ENCODE data around the gene TYK2. TPM values are rescaled to one million over a fixed set of nuclear protein-coding genes. Genes with fewer than 3 reads are reported as not detected.
A peak's percentile ranks its signal among the peaks of the same experiment; 100 is the strongest.

TYK2 gene
- total and polyA plus RNA-seq, 9 of the 15 experiments (the other 6 are each of a cell fraction or from before 2014, with no cell fraction given), result 15.0 to 182 (median 85.9) TPM

DNA sequence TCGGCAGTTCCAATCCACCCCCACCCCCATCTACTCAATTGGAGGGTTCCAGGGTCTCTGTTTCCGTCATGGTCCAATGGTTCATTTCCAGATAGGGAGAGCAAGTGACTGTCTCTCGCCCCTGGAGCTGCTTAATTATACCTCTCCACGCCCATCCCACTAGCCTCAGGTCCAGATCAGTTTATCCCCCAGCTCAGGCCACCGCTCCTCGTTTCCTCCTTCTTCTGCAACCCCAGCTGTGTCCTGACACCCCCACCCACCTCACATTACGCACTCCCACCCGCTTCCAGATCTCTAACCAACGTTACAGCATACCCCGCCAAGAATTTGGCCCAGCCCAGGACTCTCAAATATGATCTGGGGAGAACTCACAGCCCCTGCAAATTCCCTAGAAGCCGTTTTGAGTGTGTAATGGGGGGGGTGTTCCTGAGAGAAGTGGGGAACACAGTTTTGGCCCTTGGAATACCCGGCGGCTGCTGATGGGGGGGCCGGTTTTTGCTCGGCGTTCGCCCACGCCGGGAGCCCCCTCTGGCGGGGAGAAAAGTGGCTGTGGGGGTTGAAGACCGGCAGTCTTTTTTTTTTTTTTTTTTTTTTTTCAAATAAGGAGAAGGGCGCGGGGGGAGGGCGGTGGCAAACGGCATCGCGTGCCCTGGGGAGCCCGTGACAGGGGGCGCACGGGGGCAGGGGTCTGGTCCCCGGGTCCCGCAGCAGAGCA is 38.3 kb upstream of the TYK2 start (continued):
- TF ChIP-seq TAF9B (IDR thresholded peaks at IDR 0.05; ENCODE audit: partially characterized antibody) (peak; percentile 29), ZNF253 (CRISPR knock-in tag; conservative IDR thresholded peaks at IDR 0.05) (no peak), SUPT5H (IDR thresholded peaks at IDR 0.05) (0 out of 2 replicates have a peak, but pooled peaks have one; percentile 15), GTF2A2 (tag; IDR thresholded peaks at IDR 0.05) (no peak), CBX8 (IDR thresholded peaks at IDR 0.05; ENCODE audit: borderline replicate concordance, extremely low read depth, low read depth, low read length, poor library complexity, severe bottlenecking) (no peak), ZBTB11 (CRISPR knock-in tag; IDR thresholded peaks at IDR 0.05) (no peak), ZBTB7A (IDR thresholded peaks at IDR 0.05; ENCODE audit: borderline replicate concordance, control insufficient read depth, low read depth, low read length) (no peak), RERE (CRISPR knock-in tag; IDR thresholded peaks at IDR 0.05; ENCODE audit: borderline replicate concordance) (no peak), NEUROD1 (IDR thresholded peaks at IDR 0.05; ENCODE audit: borderline replicate concordance, low read depth, low read length, partially characterized antibody) (peak; percentile 13), RB1 (IDR thresholded peaks at IDR 0.05; ENCODE audit: low read depth) (0 out of 2 replicates have a peak, but pooled peaks have one; percentile 5), ZNF197 (CRISPR knock-in tag; IDR thresholded peaks at IDR 0.05; ENCODE audit: low read depth) (no peak), C11orf30 (IDR thresholded peaks at IDR 0.05; ENCODE audit: low read depth) (no peak), STAG1 (CRISPR knock-in tag; IDR thresholded peaks at IDR 0.05; ENCODE audit: borderline replicate concordance) (no peak)
- TF ChIP-seq, protein P1, sequence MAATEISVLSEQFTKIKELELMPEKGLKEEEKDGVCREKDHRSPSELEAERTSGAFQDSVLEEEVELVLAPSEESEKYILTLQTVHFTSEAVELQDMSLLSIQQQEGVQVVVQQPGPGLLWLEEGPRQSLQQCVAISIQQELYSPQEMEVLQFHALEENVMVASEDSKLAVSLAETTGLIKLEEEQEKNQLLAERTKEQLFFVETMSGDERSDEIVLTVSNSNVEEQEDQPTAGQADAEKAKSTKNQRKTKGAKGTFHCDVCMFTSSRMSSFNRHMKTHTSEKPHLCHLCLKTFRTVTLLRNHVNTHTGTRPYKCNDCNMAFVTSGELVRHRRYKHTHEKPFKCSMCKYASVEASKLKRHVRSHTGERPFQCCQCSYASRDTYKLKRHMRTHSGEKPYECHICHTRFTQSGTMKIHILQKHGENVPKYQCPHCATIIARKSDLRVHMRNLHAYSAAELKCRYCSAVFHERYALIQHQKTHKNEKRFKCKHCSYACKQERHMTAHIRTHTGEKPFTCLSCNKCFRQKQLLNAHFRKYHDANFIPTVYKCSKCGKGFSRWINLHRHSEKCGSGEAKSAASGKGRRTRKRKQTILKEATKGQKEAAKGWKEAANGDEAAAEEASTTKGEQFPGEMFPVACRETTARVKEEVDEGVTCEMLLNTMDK (IDR thresholded peaks at IDR 0.05; ENCODE audit: borderline replicate concordance, insufficient read depth, low read depth, low read length, poor library complexity, severe bottlenecking), result peak; percentile 63

Measured in K562 (cell line).